Neuronal stem cell (in vitro differentiated cells): ENCODE measurements around the gene MRPS34.

Experiments used
- DNase-seq: peaks from one replicate; pipeline ENCODE4 v3.0.0-alpha.2; 2013; ENCODE audit warnings: low spot score
- H2AFZ ChIP-seq: one replicate; pipeline ENCODE4 v1.6.1; 2013; ENCODE audit warnings: mild to moderate bottlenecking, low read length, inconsistent platforms
- H2AK5ac ChIP-seq: 2 replicates; pipeline ENCODE4 v1.6.1; 2013; ENCODE audit warnings: low read depth, mild to moderate bottlenecking, inconsistent platforms, low read length, moderate library complexity, mixed read lengths
- H2BK120ac ChIP-seq: 2 replicates; pipeline ENCODE4 v1.6.1; 2013; ENCODE audit warnings: low read depth, mild to moderate bottlenecking, inconsistent platforms, low read length, moderate library complexity, mixed read lengths
- H2BK12ac ChIP-seq: one replicate; pipeline ENCODE4 v1.6.1; 2013; ENCODE audit warnings: low read length, inconsistent platforms
- H2BK15ac ChIP-seq: 2 replicates; pipeline ENCODE4 v1.6.1; 2013; ENCODE audit warnings: mild to moderate bottlenecking, low read length, inconsistent platforms, mixed read lengths
- H2BK5ac ChIP-seq: one replicate; pipeline ENCODE4 v1.6.1; 2013; ENCODE audit warnings: inconsistent platforms, mild to moderate bottlenecking, low read length, moderate library complexity
- H3K14ac ChIP-seq: one replicate; pipeline ENCODE4 v1.6.1; 2013; ENCODE audit warnings: low read length, inconsistent platforms
- H3K18ac ChIP-seq: 2 replicates; pipeline ENCODE4 v1.6.1; 2013; ENCODE audit warnings: low read length, inconsistent platforms
- H3K23ac ChIP-seq: 2 replicates; pipeline ENCODE4 v1.6.1; 2013; ENCODE audit warnings: low read depth, mild to moderate bottlenecking, mixed read lengths, low read length, inconsistent platforms; ENCODE audit not compliant: poor library complexity
- H3K27ac ChIP-seq: replicated peaks from 3 replicates; pipeline ENCODE4 v1.5.1; 2013; ENCODE audit warnings: low read length, inconsistent platforms
- H3K27me3 ChIP-seq, 3 experiments: 2 replicates each; pipeline ENCODE4 v1.6.1; 2013; ENCODE audit warnings: low read length in 3 of 3, mild to moderate bottlenecking in 2 of 3, inconsistent platforms in 1 of 3, low read depth in 1 of 3, mixed read lengths in 1 of 3, moderate library complexity in 1 of 3; ENCODE audit not compliant: control insufficient read depth in 3 of 3, insufficient read depth in 3 of 3
- H3K36me3 ChIP-seq, 2 donors: replicated peaks in 1 of 2; 2 replicates each; pipeline ENCODE4 v1.6.1; 2013; ENCODE audit warnings: low read length in 2 of 2; ENCODE audit not compliant: control insufficient read depth in 2 of 2, insufficient read depth in 2 of 2
- H3K4ac ChIP-seq: 2 replicates; pipeline ENCODE4 v1.6.1; 2013; ENCODE audit warnings: inconsistent platforms, mild to moderate bottlenecking, low read length, moderate library complexity
- H3K4me1 ChIP-seq, 2 donors: 1 replicate in 1 of 2; 2 replicates in 1 of 2; pipeline ENCODE4 v1.6.1; 2013; ENCODE audit warnings: low read length in 2 of 2, low read depth in 1 of 2; ENCODE audit not compliant: control insufficient read depth in 2 of 2, insufficient read depth in 1 of 2
- H3K4me2 ChIP-seq: one replicate; pipeline ENCODE4 v1.6.1; 2013; ENCODE audit warnings: mild to moderate bottlenecking, low read length, inconsistent platforms; ENCODE audit not compliant: insufficient read depth, poor library complexity, severe bottlenecking
- H3K4me3 ChIP-seq, 2 donors: 2 replicates each; pipeline ENCODE4 v1.5.1; 2013; ENCODE audit warnings: low read length in 2 of 2, mild to moderate bottlenecking in 2 of 2, inconsistent platforms in 1 of 2, moderate library complexity in 1 of 2
- H3K79me1 ChIP-seq: one replicate; pipeline ENCODE4 v1.6.1; 2013; ENCODE audit warnings: low read depth, mild to moderate bottlenecking, inconsistent platforms, low read length, moderate library complexity
- H3K9ac ChIP-seq: one replicate; pipeline ENCODE4 v1.6.1; 2013; ENCODE audit warnings: mild to moderate bottlenecking, low read depth, low read length, inconsistent platforms; ENCODE audit not compliant: poor library complexity
- H3K9me3 ChIP-seq, 2 donors: replicated peaks in 1 of 2; 2 replicates each; pipeline versions ENCODE3 to v1.6.1; 2013; ENCODE audit warnings: low read length in 2 of 2, mild to moderate bottlenecking in 2 of 2, inconsistent platforms in 1 of 2, low read depth in 1 of 2, mixed read lengths in 1 of 2, moderate library complexity in 1 of 2; ENCODE audit not compliant: control insufficient read depth in 2 of 2, insufficient read depth in 1 of 2
- H4K8ac ChIP-seq: one replicate; pipeline ENCODE4 v1.6.1; 2013; ENCODE audit warnings: low read depth, mild to moderate bottlenecking, inconsistent platforms, low read length, moderate library complexity
- H4K91ac ChIP-seq: one replicate; pipeline ENCODE4 v1.6.1; 2013; ENCODE audit warnings: low read length, low read depth, mild to moderate bottlenecking, inconsistent platforms; ENCODE audit not compliant: poor library complexity
- WGBS, 2 donors: extraction: QIAGEN DNeasy Blood & Tissue Kit; methylation state at CpG; one replicate each; pipeline ENCODE4 v1.1.7; 2013; ENCODE audit warnings: missing lambda C conversion rate in 2 of 2, mixed read lengths in 1 of 2; ENCODE audit not compliant: insufficient read length in 2 of 2, insufficient replicate concordance in 1 of 2; ENCODE audit errors: extremely low coverage in 2 of 2; 5-methylcytosine and 5-hydroxymethylcytosine counted together

The MRPS34 gene

GRCh38 chr16:1812732-1813163 lies 39.8 kb upstream of the MRPS34 start:
- no peak overlapping the region for H3K4ac ChIP-seq
- H2BK15ac ChIP-seq: no peak overlapping the region
- H3K23ac ChIP-seq: no peak overlapping the region
- DNase-seq: no peak
- H3K4me1 ChIP-seq: no peaks in the 10 kb centered on the region
- H2AFZ ChIP-seq: no peak overlapping the region
- H3K14ac ChIP-seq: no peak overlapping the region
- no peaks in the 10 kb centered on the region for H3K9me3 ChIP-seq
- no peak overlapping the region for H4K91ac ChIP-seq
- no peak overlapping the region for H3K18ac ChIP-seq
- H2BK12ac ChIP-seq: no peak overlapping the region
- no peak overlapping the region for H2AK5ac ChIP-seq
- H2BK5ac ChIP-seq: no peak overlapping the region
- H3K4me2 ChIP-seq: no peak overlapping the region
- peaks cover 11% of the 10 kb centered on the region for H3K79me1 ChIP-seq
- H3K36me3 ChIP-seq: peaks cover 25 to 62% of the 10 kb centered on the region in 2 donors
- no peak overlapping the region for H3K9ac ChIP-seq
- WGBS, 2 donors: no CpG with 5 or more reads among the region's 17 CpGs
- no peak overlapping the region for H3K4me3 ChIP-seq
- H3K27ac ChIP-seq: no peak overlapping the region
- no peak overlapping the region for H2BK120ac ChIP-seq
- no peak overlapping the region for H4K8ac ChIP-seq
- H3K27me3 ChIP-seq: no peaks in the 10 kb centered on the region

- DNase-seq: no peak
- Histone ChIP-seq H3K27me3 (no peaks in the 10 kb centered on the region), H3K79me1 (peaks cover 4% of the 10 kb centered on the region), H3K27ac (no peak overlapping the region), H3K4me3 (no peak overlapping the region), H2AFZ (no peak overlapping the region), H3K4me2 (no peak overlapping the region), H2BK120ac (no peak overlapping the region), H3K18ac (no peak overlapping the region), H3K4ac (no peak overlapping the region), H3K9me3 (no peaks in the 10 kb centered on the region), H3K36me3 (peaks cover 21 to 53% of the 10 kb centered on the region in 2 donors), H3K23ac (peak overlapping the region; percentile 43), H2BK15ac (no peak overlapping the region), H2BK12ac (no peak overlapping the region), H2BK5ac (no peak overlapping the region), H3K9ac (no peak overlapping the region), H2AK5ac (peak overlapping the region; percentile 63), H3K4me1 (no peaks in the 10 kb centered on the region), H4K91ac (no peak overlapping the region), H3K14ac (no peak overlapping the region), H4K8ac (no peak overlapping the region)
- WGBS, 2 donors: no CpG with 5 or more reads among the region's 16 CpGs
Observed at GRCh38 chr16:1810536-1810935, 37.6 kb upstream of the MRPS34 start.

GRCh38 chr16:1810106-1810505 lies 37.2 kb upstream of the MRPS34 start:
- H3K9me3 ChIP-seq: no peaks in the 10 kb centered on the region
- no peak overlapping the region for H3K4ac ChIP-seq
- WGBS, 2 donors: no CpG with 5 or more reads among the region's 16 CpGs
- H2BK15ac ChIP-seq: no peak overlapping the region
- no peak overlapping the region for H2BK12ac ChIP-seq
- no peak overlapping the region for H4K8ac ChIP-seq
- H3K27ac ChIP-seq: no peak overlapping the region
- H3K4me3 ChIP-seq: no peak overlapping the region
- H3K27me3 ChIP-seq: no peaks in the 10 kb centered on the region
- H3K36me3 ChIP-seq: peaks cover 21 to 48% of the 10 kb centered on the region in 2 donors
- H3K4me2 ChIP-seq: no peak overlapping the region
- H4K91ac ChIP-seq: no peak overlapping the region
- H3K14ac ChIP-seq: no peak overlapping the region
- no peak for DNase-seq
- H3K79me1 ChIP-seq: peaks cover 4% of the 10 kb centered on the region
- H2BK5ac ChIP-seq: peak overlapping the region; percentile 39
- H3K9ac ChIP-seq: no peak overlapping the region
- H2BK120ac ChIP-seq: no peak overlapping the region
- H3K23ac ChIP-seq: no peak overlapping the region
- H3K4me1 ChIP-seq: no peaks in the 10 kb centered on the region
- H2AK5ac ChIP-seq: no peak overlapping the region
- H2AFZ ChIP-seq: no peak overlapping the region
- no peak overlapping the region for H3K18ac ChIP-seq

- Histone ChIP-seq H2AFZ (no peak overlapping the region), H2BK15ac (no peak overlapping the region), H4K91ac (no peak overlapping the region), H3K27ac (no peak overlapping the region), H3K27me3 (no peaks in the 10 kb centered on the region), H3K79me1 (peaks cover 4% of the 10 kb centered on the region), H3K36me3 (peaks cover 21 to 49% of the 10 kb centered on the region in 2 donors), H3K4me1 (no peaks in the 10 kb centered on the region), H2BK120ac (no peak overlapping the region), H3K4me2 (no peak overlapping the region), H4K8ac (no peak overlapping the region), H3K4me3 (no peak overlapping the region), H2AK5ac (no peak overlapping the region), H2BK5ac (no peak overlapping the region), H3K18ac (no peak overlapping the region), H3K9ac (peak overlapping the region; percentile 44), H3K14ac (no peak overlapping the region), H3K9me3 (no peaks in the 10 kb centered on the region), H3K4ac (no peak overlapping the region), H3K23ac (peak overlapping the region; percentile 80), H2BK12ac (no peak overlapping the region)
- DNase-seq: no peak
- WGBS, 2 donors: no CpG with 5 or more reads among the region's 28 CpGs
Observed at GRCh38 chr16:1809281-1809801, 36.4 kb upstream of the MRPS34 start.
